Neural cell (in vitro differentiated cells): Measurements from ENCODE around the gene BNIP3. TPM values are rescaled to one million over a fixed set of nuclear protein-coding genes. Genes with fewer than 3 reads are reported as not detected.

Experiments
- H2AFZ ChIP-seq: fragments of 200-600, 300-800 bp; sonication (generic), shearing (Covaris generic); 2 replicates; pipeline ENCODE4 v1.6.0; 2014; ENCODE audit warnings: low read depth, mild to moderate bottlenecking, antibody characterized with exemption, low read length, moderate library complexity
- H3F3A ChIP-seq: fragments of 200-600 bp; shearing (Covaris generic); 2 replicates; pipeline ENCODE4 v1.6.1; 2016; ENCODE audit warnings: mild to moderate bottlenecking, moderate library complexity, mixed read lengths, antibody characterized with exemption, low read length; ENCODE audit not compliant: insufficient read depth, poor library complexity, severe bottlenecking
- H3K27ac ChIP-seq: fragments of 200-600, 300-800 bp; sonication (generic), shearing (Covaris generic); 2 replicates; pipeline ENCODE4 v1.5.1; 2014; ENCODE audit warnings: mild to moderate bottlenecking, low read length, moderate library complexity
- H3K27me3 ChIP-seq: fragments of 300-800, 200-600 bp; sonication (generic), shearing (Covaris generic); 2 replicates; pipeline ENCODE4 v1.6.0; 2014; ENCODE audit warnings: mild to moderate bottlenecking, low read depth, low read length, moderate library complexity; ENCODE audit not compliant: insufficient read depth
- H3K36me3 ChIP-seq: fragments of 300-800, 200-600 bp; sonication (generic), shearing (Covaris generic); 2 replicates; pipeline ENCODE4 v1.5.1; 2014; ENCODE audit warnings: mild to moderate bottlenecking, antibody characterized with exemption, low read length, moderate library complexity; ENCODE audit not compliant: insufficient read depth
- H3K4me2 ChIP-seq: fragments of 300-800, 200-600 bp; sonication (generic), shearing (Covaris generic); 2 replicates; pipeline ENCODE4 v1.6.0; 2014; ENCODE audit warnings: mild to moderate bottlenecking, low read length
- H3K4me3 ChIP-seq: fragments of 300-800, 200-600 bp; sonication (generic), shearing (Covaris generic); 2 replicates; pipeline ENCODE4 v1.5.1; 2014; ENCODE audit warnings: mild to moderate bottlenecking, low read length, moderate library complexity
- H3K79me2 ChIP-seq: fragments of 200-600 bp; shearing (Covaris generic); replicated peaks from 2 replicates; pipeline ENCODE4 v1.6.0; 2014; ENCODE audit warnings: mild to moderate bottlenecking, low read length, moderate library complexity; ENCODE audit not compliant: insufficient read depth
- H3K9ac ChIP-seq: fragments of 300-800, 200-600 bp; sonication (generic), shearing (Covaris generic); 2 replicates; pipeline ENCODE4 v1.6.1; 2016; ENCODE audit warnings: mild to moderate bottlenecking, low read length, mixed read lengths
- H3K9me2 ChIP-seq: fragments of 200-600 bp; shearing (Covaris generic); 2 replicates; pipeline ENCODE4 v1.6.1; 2016; ENCODE audit warnings: mild to moderate bottlenecking, low read length, mixed read lengths; ENCODE audit not compliant: insufficient read depth
- H3K9me3 ChIP-seq: fragments of 200-600, 300-800 bp; sonication (generic), shearing (Covaris generic); 2 replicates; pipeline ENCODE4 v1.6.1; 2016; ENCODE audit warnings: mild to moderate bottlenecking, mixed run types, low read length, moderate library complexity, mixed read lengths
- H4K20me1 ChIP-seq: fragments of 200-600 bp; shearing (Covaris generic); 2 replicates; pipeline ENCODE4 v1.6.1; 2016; ENCODE audit warnings: mild to moderate bottlenecking, mixed run types; ENCODE audit not compliant: insufficient read depth
- CTCF ChIP-seq: fragments of 450-650 bp; IDR thresholded peaks from 2 replicates; pipeline ENCODE4 v1.5.1; 2014; ENCODE audit warnings: antibody characterized with exemption, mild to moderate bottlenecking, moderate library complexity; ENCODE audit not compliant: poor library complexity, severe bottlenecking
- EP300 ChIP-seq: fragments of 450-650 bp; conservative IDR thresholded peaks from 2 replicates; pipeline ENCODE4 v1.6.1; 2014; ENCODE audit warnings: antibody characterized with exemption, mild to moderate bottlenecking, moderate library complexity; ENCODE audit not compliant: poor library complexity, severe bottlenecking
- EZH2 ChIP-seq: fragments of 200-600, 300-800 bp; shearing (Covaris generic), sonication (generic); IDR thresholded peaks from 2 replicates; pipeline ENCODE4 v1.6.1; 2014; ENCODE audit warnings: antibody characterized with exemption, low read length, borderline replicate concordance, mild to moderate bottlenecking; ENCODE audit not compliant: insufficient read depth, poor library complexity, severe bottlenecking
- MXI1 ChIP-seq: fragments of 450-650 bp; conservative IDR thresholded peaks from 2 replicates; pipeline ENCODE4 v1.6.1; 2014; ENCODE audit warnings: antibody characterized with exemption, mild to moderate bottlenecking; ENCODE audit not compliant: poor library complexity, severe bottlenecking
- POLR2AphosphoS5 ChIP-seq: IDR thresholded peaks from 2 replicates; pipeline ENCODE4 v1.6.1; 2012
- RAD21 ChIP-seq: fragments of 450-650 bp; conservative IDR thresholded peaks from 2 replicates; pipeline ENCODE4 v1.6.1; 2014; ENCODE audit warnings: antibody characterized with exemption, mild to moderate bottlenecking, moderate library complexity
- REST ChIP-seq: IDR thresholded peaks from 2 replicates; pipeline ENCODE4 v1.6.1; 2012; ENCODE audit warnings: borderline replicate concordance
- SMC3 ChIP-seq: fragments of 450-650 bp; conservative IDR thresholded peaks from 2 replicates; pipeline ENCODE4 v1.6.1; 2014; ENCODE audit warnings: antibody characterized with exemption, mild to moderate bottlenecking, moderate library complexity; ENCODE audit not compliant: poor library complexity
- TAF1 ChIP-seq: IDR thresholded peaks from 2 replicates; pipeline ENCODE4 v1.6.1; 2012; ENCODE audit warnings: low read depth
- polyA plus RNA-seq: library from polyadenylated mRNA; depleted of rRNA; stranded (reverse); fragments of >200 nt; gene quantifications from 2 replicates; pipeline ENCODE4 v1.2.3, GENCODE V29; 2014

BNIP3 gene
- polyA plus RNA-seq, 1 donor from 2014 or later, result 77.1 TPM

GRCh38 chr10:131930586-131931330, 51.0 kb downstream of the BNIP3 start:
- Histone ChIP-seq H3K36me3 (no peaks in the 10 kb centered on the region), H4K20me1 (peaks cover 3% of the 10 kb centered on the region)
- no peak for TF ChIP-seq REST
- no peak for TF ChIP-seq EZH2
- TF ChIP-seq SMC3, result no peak
- TF ChIP-seq POLR2AphosphoS5, result no peak
- no peak for TF ChIP-seq CTCF
- no peak for TF ChIP-seq RAD21
- no peak for TF ChIP-seq EP300
- no peak for TF ChIP-seq TAF1
- no peak for TF ChIP-seq MXI1

GRCh38 chr10:131930150-131930549, 51.6 kb downstream of the BNIP3 start:
- Histone ChIP-seq H3K4me2 (no peak overlapping the region), H3K36me3 (no peaks in the 10 kb centered on the region), H2AFZ (no peak overlapping the region), H4K20me1 (peaks cover 3% of the 10 kb centered on the region), H3K79me2 (peaks cover 46% of the 10 kb centered on the region), H3K27me3 (no peaks in the 10 kb centered on the region), H3K9ac (no peak overlapping the region), H3K4me3 (no peak overlapping the region), H3K9me3 (peaks cover 5% of the 10 kb centered on the region), H3K9me2 (no peaks in the 10 kb centered on the region), H3K27ac (no peak overlapping the region), H3F3A (no peaks in the 10 kb centered on the region)
- TF ChIP-seq RAD21 (no peak), EP300 (no peak), MXI1 (no peak), POLR2AphosphoS5 (no peak), CTCF (no peak), TAF1 (no peak)

More at GRCh38 chr10:131930586-131931330, 51.0 kb downstream of the BNIP3 start:
- no peak overlapping the region for H3K9ac ChIP-seq
- no peak overlapping the region for H3K4me3 ChIP-seq
- H2AFZ ChIP-seq, result no peak overlapping the region
- H3K27me3 ChIP-seq, result no peaks in the 10 kb centered on the region
- no peak overlapping the region for H3K27ac ChIP-seq
- H3F3A ChIP-seq, result no peaks in the 10 kb centered on the region
- no peak overlapping the region for H3K4me2 ChIP-seq
- peaks cover 40% of the 10 kb centered on the region for H3K79me2 ChIP-seq
- peaks cover 5% of the 10 kb centered on the region for H3K9me3 ChIP-seq
- H3K9me2 ChIP-seq, result no peaks in the 10 kb centered on the region
